HG02938 (cell line): ENCODE data around the gene METTL25B.
"Not testable (repeated sequence)": the region's sequence is repeated elsewhere in the genome, so short reads cannot be mapped to it uniquely, and the experiment has no call there.

ENCODE experiments used
- ATAC-seq: cut with Tn5 transposase; IDR thresholded peaks from one replicate; pipeline ENCODE4 v1.9.1; 2021; ENCODE audit warnings: mild to moderate bottlenecking, moderate library complexity; ENCODE audit not compliant: unreplicated experiment

METTL25B gene

GRCh38 chr1:156747742-156748669, 19.7 kb downstream of the METTL25B start:
- ATAC-seq = no peak

GRCh38 chr1:156748670-156749418, 20.6 kb downstream of the METTL25B start:
- ATAC-seq = no peak

GRCh38 chr1:156749419-156750118, 21.3 kb downstream of the METTL25B start:
- no peak for ATAC-seq

GRCh38 chr1:156750191-156750672, 22.0 kb downstream of the METTL25B start:
- ATAC-seq = no peak

GRCh38 chr1:156750711-156751450, 22.6 kb downstream of the METTL25B start:
- ATAC-seq = peak; percentile 32

GRCh38 chr1:156751451-156751756, 23.1 kb downstream of the METTL25B start, which contains the start of gene HDGF:
Gene HDGF, minus strand, starts transcription at chr1:156751675. Its CDS starts 246 bp downstream, at chr1:156751429.
- peak; percentile 18 for ATAC-seq

GRCh38 chr1:156751757-156752481, 23.6 kb downstream of the METTL25B start:
- ATAC-seq = peak; percentile 46

- ATAC-seq = no peak
Observed at GRCh38 chr1:156752843-156753482, 24.7 kb downstream of the METTL25B start.

GRCh38 chr1:156754219-156754618, 25.9 kb downstream of the METTL25B start:
- ATAC-seq = no peak

- no peak for ATAC-seq
Observed at GRCh38 chr1:156755527-156755950, 27.3 kb downstream of the METTL25B start.

GRCh38 chr1:156756355-156756754, 28.1 kb downstream of the METTL25B start:
- no peak for ATAC-seq

GRCh38 chr1:156757572-156758253, 29.4 kb downstream of the METTL25B start:
- not testable (repeated sequence) for ATAC-seq

- no peak for ATAC-seq
Observed at GRCh38 chr1:156760092-156760795, 32.0 kb downstream of the METTL25B start.

GRCh38 chr1:156760796-156761104, 32.5 kb downstream of the METTL25B start:
- no peak for ATAC-seq

GRCh38 chr1:156765136-156765535, 36.9 kb downstream of the METTL25B start:
- ATAC-seq = not testable (repeated sequence)

- ATAC-seq = no peak
Observed at GRCh38 chr1:156765666-156766065, 37.4 kb downstream of the METTL25B start.

GRCh38 chr1:156766298-156767100, 38.2 kb downstream of the METTL25B start:
- peak; percentile 15 for ATAC-seq
